SK-N-MC (cell line): ENCODE measurements around the gene FAM120A.

Source experiments
- EZH2 ChIP-seq: fragments of 200-600 bp; sonication (generic); IDR thresholded peaks from one replicate; pipeline ENCODE4 v1.6.1; 2017; ENCODE audit warnings: antibody characterized with exemption
- FOXP2 ChIP-seq: optimal IDR thresholded peaks from 2 replicates; pipeline ENCODE3; 2011; ENCODE audit warnings: mild to moderate bottlenecking, moderate library complexity; ENCODE audit not compliant: insufficient read depth; ENCODE audit errors: extremely low read length, control extremely low read depth
- POLR2AphosphoS5 ChIP-seq: IDR thresholded peaks from 2 replicates; pipeline ENCODE4 v1.6.1; 2012; ENCODE audit warnings: mild to moderate bottlenecking, low read depth, low read length, borderline replicate concordance

DNA sequence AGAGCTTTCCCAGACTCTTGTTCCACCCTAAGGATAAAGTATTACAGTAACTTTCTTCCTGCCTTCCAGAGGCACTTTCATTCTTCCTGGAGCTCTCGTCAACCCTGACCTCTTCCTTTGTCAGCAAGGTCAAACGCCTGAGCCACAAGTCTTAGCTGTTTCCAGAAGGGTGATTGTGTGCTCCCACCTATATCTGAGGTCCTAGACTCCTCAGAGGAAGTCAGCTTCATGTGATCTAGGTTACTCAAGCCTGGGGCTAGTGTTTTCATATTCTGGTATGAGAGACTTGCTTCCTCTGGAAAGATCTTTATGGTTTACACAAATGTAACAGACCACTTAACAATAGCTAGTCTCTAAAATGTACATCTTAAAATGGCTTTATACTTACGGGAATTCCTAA is 5.4 kb upstream of the FAM120A start:
- TF ChIP-seq POLR2AphosphoS5, result no peak
- TF ChIP-seq EZH2, result no peak
- TF ChIP-seq FOXP2, result no peak
